ENCODE results near the gene RAMAC. TPM values are rescaled to one million over a fixed set of nuclear protein-coding genes. Genes with fewer than 3 reads are reported as not detected.

RAMAC gene
- total and polyA plus RNA-seq, 2 of the 4 experiments (the other 2 are of a cell fraction) = 23.6 to 29.6 TPM

DNA sequence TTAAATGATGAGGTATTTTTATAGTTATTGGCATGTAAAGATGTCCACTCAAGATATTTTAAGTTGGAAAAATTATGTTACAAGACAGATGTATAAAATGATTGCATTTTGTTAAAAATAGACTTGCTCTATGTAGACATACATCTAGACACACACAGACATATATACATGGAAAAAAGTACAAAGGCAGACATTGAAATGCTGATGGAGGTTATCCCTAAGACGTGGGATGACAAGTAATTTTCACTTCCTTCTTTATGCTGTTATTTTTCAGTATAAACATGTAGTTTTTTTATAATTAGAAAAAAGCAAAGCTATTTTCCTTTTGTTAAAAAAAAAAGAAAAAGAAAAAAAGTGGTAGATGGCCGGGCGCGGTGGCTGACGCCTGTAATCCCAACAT, 40.7 kb upstream of the RAMAC start:
- H3K27ac ChIP-seq (ENCODE audit: insufficient read depth, low read length) = no peak overlapping the region
- in situ Hi-C loops (cut with MboI; ENCODE audit: low sequenced_read_pairs) (no loop called here), intact Hi-C loops (cut with micrococcal nuclease) (no loop called here), dilution Hi-C loops (cut with HindIII; ENCODE audit: low sequenced_read_pairs, unreplicated experiment) (no loop called here)
- no peak overlapping the region for H2AFZ ChIP-seq (replicated peaks; ENCODE audit: low read length, poor library complexity)
- no peak overlapping the region for H3K4ac ChIP-seq (ENCODE audit: low read depth, low read length)
- DNase-seq (no peak), ATAC-seq (ENCODE audit: low read depth) (no peak)
- peaks cover 14% of the 10 kb centered on the region for H3K27me3 ChIP-seq (ENCODE audit: control insufficient read depth, insufficient read depth, low read length)
- ChIA-PET POLR2A (ENCODE audit: unreplicated experiment) (no interaction called here), CTCF (no interaction called here)
- TF ChIP-seq POLR2A (IDR thresholded peaks at IDR 0.05; ENCODE audit: low read depth, low read length) (no peak), MAZ (IDR thresholded peaks at IDR 0.05; ENCODE audit: borderline replicate concordance, low read depth, low read length) (no peak)
- no TSS peak for BruUV-seq (replicated peaks)
- WGBS, 2 experiments (ENCODE audit: extremely low coverage in 2 of 2, insufficient read length in 1 of 2) = no CpG with 5 or more reads among the region's 5 CpGs
- no peak overlapping the region for H3K18ac ChIP-seq (ENCODE audit: low read depth, low read length)
- H3K9me3 ChIP-seq (ENCODE audit: control insufficient read depth, insufficient read depth, low read length) = no peaks in the 10 kb centered on the region
- no peak overlapping the region for H2AK5ac ChIP-seq (ENCODE audit: low read depth, low read length)
- no peak overlapping the region for H2BK15ac ChIP-seq (ENCODE audit: low read depth, low read length)
- no peaks in the 10 kb centered on the region for H4K20me1 ChIP-seq (ENCODE audit: insufficient read depth, low read length)
- H2BK20ac ChIP-seq (ENCODE audit: low read depth, low read length) = no peak overlapping the region
- H3K36me3 ChIP-seq (ENCODE audit: control insufficient read depth, insufficient read depth, low read length) = no peaks in the 10 kb centered on the region
- H3K56ac ChIP-seq (ENCODE audit: extremely low read depth, insufficient read depth, low read length) = no peak overlapping the region
- no peaks in the 10 kb centered on the region for H3K4me1 ChIP-seq (ENCODE audit: control insufficient read depth, insufficient read depth, low read length)
- no peak overlapping the region for H3K14ac ChIP-seq (replicated peaks; ENCODE audit: low read depth, low read length)
- H2AK9ac ChIP-seq (replicated peaks; ENCODE audit: low read depth, low read length, poor library complexity) = no peak overlapping the region
- H4K5ac ChIP-seq (ENCODE audit: low read depth, low read length) = no peak overlapping the region
- no peak overlapping the region for H2BK5ac ChIP-seq (ENCODE audit: low read depth, low read length, poor library complexity, severe bottlenecking)
- no peak overlapping the region for H3K23ac ChIP-seq (ENCODE audit: low read depth, low read length)
- no peaks in the 10 kb centered on the region for H3K79me1 ChIP-seq (ENCODE audit: low read depth in 1 of 2, low read length in 2 of 2)
- H3K4me2 ChIP-seq (ENCODE audit: low read depth, low read length) = no peak overlapping the region
- H4K8ac ChIP-seq (ENCODE audit: low read depth in 2 of 2, low read length in 2 of 2) = no peak overlapping the region
- H3K4me3 ChIP-seq (ENCODE audit: insufficient read depth, low read depth, low read length) = no peak overlapping the region
- no peak overlapping the region for H4K91ac ChIP-seq (ENCODE audit: insufficient read depth, low read depth, low read length)
- H3K9ac ChIP-seq (ENCODE audit: low read depth, low read length) = no peak overlapping the region
- no peaks in the 10 kb centered on the region for H3K9me1 ChIP-seq (ENCODE audit: insufficient read depth, low read length)
- H2BK120ac ChIP-seq (ENCODE audit: low read depth, low read length) = no peak overlapping the region
